ENCODE results near the gene GCNT2.
"Not testable (repeated sequence)": the region's sequence is repeated elsewhere in the genome, so short reads cannot be mapped to it uniquely, and the experiment has no call there.

Gene GCNT2

GRCh38 chr6:10603219-10603618 lies 82.1 kb downstream of the GCNT2 start:
- H3K4me3 ChIP-seq (ENCODE audit: low read length), result no peak overlapping the region
- H3K4me1 ChIP-seq (ENCODE audit: control insufficient read depth, insufficient read depth, low read length), result peaks cover 4% of the 10 kb centered on the region; the same call in 1 of the 2 replicates
- no peak overlapping the region for H3K27ac ChIP-seq (ENCODE audit: low read length)
- no CpG with 5 or more reads among the region's 6 CpGs for WGBS (ENCODE audit: insufficient coverage, insufficient read length)
- no peaks in the 10 kb centered on the region for H3K9me3 ChIP-seq (ENCODE audit: control insufficient read depth, insufficient read depth, low read length)
- no peaks in the 10 kb centered on the region; the same call in 1 of the 2 replicates for H3K36me3 ChIP-seq (ENCODE audit: control insufficient read depth, insufficient read depth, low read length)
- no peak for DNase-seq (ENCODE audit: low read depth, low spot score)
- no peaks in the 10 kb centered on the region for H3K27me3 ChIP-seq (ENCODE audit: control insufficient read depth, insufficient read depth, low read length)

- peaks cover 2% of the 10 kb centered on the region; the same call in 1 of the 2 replicates for H3K36me3 ChIP-seq (ENCODE audit: control insufficient read depth, insufficient read depth, low read length)
- no peak for DNase-seq (ENCODE audit: low read depth, low spot score)
- no peaks in the 10 kb centered on the region for H3K9me3 ChIP-seq (ENCODE audit: control insufficient read depth, insufficient read depth, low read length)
- H3K27me3 ChIP-seq (ENCODE audit: control insufficient read depth, insufficient read depth, low read length), result no peaks in the 10 kb centered on the region
- no peak overlapping the region for H3K4me3 ChIP-seq (ENCODE audit: low read length)
- no peak overlapping the region for H3K27ac ChIP-seq (ENCODE audit: low read length)
- WGBS (ENCODE audit: insufficient coverage, insufficient read length), result no CpG with 5 or more reads among the region's 1 CpG
- peaks cover 5% of the 10 kb centered on the region for H3K4me1 ChIP-seq (ENCODE audit: control insufficient read depth, insufficient read depth, low read length)
Measured at GRCh38 chr6:10609038-10609437, 87.9 kb downstream of the GCNT2 start.

GRCh38 chr6:10610289-10610688 lies 89.1 kb downstream of the GCNT2 start:
- no peaks in the 10 kb centered on the region for H3K27me3 ChIP-seq (ENCODE audit: control insufficient read depth, insufficient read depth, low read length)
- H3K36me3 ChIP-seq (ENCODE audit: control insufficient read depth, insufficient read depth, low read length), result peaks cover 2% of the 10 kb centered on the region; the same call in 1 of the 2 replicates
- WGBS (ENCODE audit: insufficient coverage, insufficient read length), result no CpG with 5 or more reads among the region's 1 CpG
- no peak overlapping the region for H3K4me3 ChIP-seq (ENCODE audit: low read length)
- no peak overlapping the region for H3K27ac ChIP-seq (ENCODE audit: low read length)
- DNase-seq (ENCODE audit: low read depth, low spot score), result no peak
- no peaks in the 10 kb centered on the region for H3K9me3 ChIP-seq (ENCODE audit: control insufficient read depth, insufficient read depth, low read length)
- H3K4me1 ChIP-seq (ENCODE audit: control insufficient read depth, insufficient read depth, low read length), result peaks cover 3% of the 10 kb centered on the region

GRCh38 chr6:10612161-10612560 lies 91.0 kb downstream of the GCNT2 start:
- Histone ChIP-seq H3K27me3 (ENCODE audit: control insufficient read depth, insufficient read depth, low read length) (no peaks in the 10 kb centered on the region), H3K27ac (ENCODE audit: low read length) (no peak overlapping the region), H3K4me1 (ENCODE audit: control insufficient read depth, insufficient read depth, low read length) (peaks cover 3% of the 10 kb centered on the region), H3K36me3 (ENCODE audit: control insufficient read depth, insufficient read depth, low read length) (peaks cover 2% of the 10 kb centered on the region), H3K4me3 (ENCODE audit: low read length) (no peak overlapping the region), H3K9me3 (ENCODE audit: control insufficient read depth, insufficient read depth, low read length) (no peaks in the 10 kb centered on the region)
- no CpG with 5 or more reads among the region's 8 CpGs for whole genome bisulfite sequencing (ENCODE audit: insufficient coverage, insufficient read length)
- DNase-seq (ENCODE audit: low read depth, low spot score), result no peak

- Histone ChIP-seq H3K27me3 (ENCODE audit: control insufficient read depth, insufficient read depth, low read length) (no peaks in the 10 kb centered on the region), H3K4me3 (ENCODE audit: low read length) (no peak overlapping the region), H3K9me3 (ENCODE audit: control insufficient read depth, insufficient read depth, low read length) (no peaks in the 10 kb centered on the region), H3K36me3 (ENCODE audit: control insufficient read depth, insufficient read depth, low read length) (peaks cover 2% of the 10 kb centered on the region), H3K27ac (ENCODE audit: low read length) (no peak overlapping the region), H3K4me1 (ENCODE audit: control insufficient read depth, insufficient read depth, low read length) (peaks cover 3% of the 10 kb centered on the region)
- no CpG with 5 or more reads among the region's 3 CpGs for WGBS (ENCODE audit: insufficient coverage, insufficient read length)
- no peak for DNase-seq (ENCODE audit: low read depth, low spot score)
Measured at GRCh38 chr6:10613077-10613476, 91.9 kb downstream of the GCNT2 start.

- H3K9me3 ChIP-seq (ENCODE audit: control insufficient read depth, insufficient read depth, low read length), result no peaks in the 10 kb centered on the region
- H3K27me3 ChIP-seq (ENCODE audit: control insufficient read depth, insufficient read depth, low read length), result no peaks in the 10 kb centered on the region
- DNase-seq (ENCODE audit: low read depth, low spot score), result no peak
- H3K4me3 ChIP-seq (ENCODE audit: low read length), result no peak overlapping the region
- H3K27ac ChIP-seq (ENCODE audit: low read length), result no peak overlapping the region
- WGBS (ENCODE audit: insufficient coverage, insufficient read length), result no CpG with 5 or more reads among the region's 2 CpGs
- peaks cover 3% of the 10 kb centered on the region for H3K4me1 ChIP-seq (ENCODE audit: control insufficient read depth, insufficient read depth, low read length)
- peaks cover under 1% of the 10 kb centered on the region; the same call in 1 of the 2 replicates for H3K36me3 ChIP-seq (ENCODE audit: control insufficient read depth, insufficient read depth, low read length)
Measured at GRCh38 chr6:10613723-10614122, 92.6 kb downstream of the GCNT2 start.

GRCh38 chr6:10615675-10616074 lies 94.5 kb downstream of the GCNT2 start:
- H3K27ac ChIP-seq (ENCODE audit: low read length), result no peak overlapping the region
- H3K27me3 ChIP-seq (ENCODE audit: control insufficient read depth, insufficient read depth, low read length), result no peaks in the 10 kb centered on the region
- H3K9me3 ChIP-seq (ENCODE audit: control insufficient read depth, insufficient read depth, low read length), result no peaks in the 10 kb centered on the region
- H3K36me3 ChIP-seq (ENCODE audit: control insufficient read depth, insufficient read depth, low read length), result no peaks in the 10 kb centered on the region; the same call in 1 of the 2 replicates
- no peak overlapping the region for H3K4me3 ChIP-seq (ENCODE audit: low read length)
- DNase-seq (ENCODE audit: low read depth, low spot score), result no peak
- no CpG with 5 or more reads among the region's 8 CpGs for WGBS (ENCODE audit: insufficient coverage, insufficient read length)
- peaks cover 3% of the 10 kb centered on the region for H3K4me1 ChIP-seq (ENCODE audit: control insufficient read depth, insufficient read depth, low read length)

GRCh38 chr6:10616266-10616665 lies 95.1 kb downstream of the GCNT2 start:
- DNase-seq (ENCODE audit: low read depth, low spot score); H3K4me3 ChIP-seq (ENCODE audit: low read length); H3K4me1 ChIP-seq (ENCODE audit: control insufficient read depth, insufficient read depth, low read length); H3K27me3 ChIP-seq (ENCODE audit: control insufficient read depth, insufficient read depth, low read length); H3K36me3 ChIP-seq (ENCODE audit: control insufficient read depth, insufficient read depth, low read length); H3K27ac ChIP-seq (ENCODE audit: low read length); H3K9me3 ChIP-seq (ENCODE audit: control insufficient read depth, insufficient read depth, low read length): not testable (repeated sequence)
- no CpG with 5 or more reads among the region's 3 CpGs for whole genome bisulfite sequencing (ENCODE audit: insufficient coverage, insufficient read length)

GRCh38 chr6:10617008-10617696 lies 96.0 kb downstream of the GCNT2 start:
- Histone ChIP-seq H3K9me3 (ENCODE audit: control insufficient read depth, insufficient read depth, low read length) (no peaks in the 10 kb centered on the region), H3K27me3 (ENCODE audit: control insufficient read depth, insufficient read depth, low read length) (no peaks in the 10 kb centered on the region), H3K4me3 (ENCODE audit: low read length) (no peak overlapping the region), H3K27ac (ENCODE audit: low read length) (no peak overlapping the region), H3K36me3 (ENCODE audit: control insufficient read depth, insufficient read depth, low read length) (no peaks in the 10 kb centered on the region; the same call in 1 of the 2 replicates), H3K4me1 (ENCODE audit: control insufficient read depth, insufficient read depth, low read length) (peaks cover 3% of the 10 kb centered on the region)
- no CpG with 5 or more reads among the region's 42 CpGs for WGBS (ENCODE audit: insufficient coverage, insufficient read length)
- DNase-seq (ENCODE audit: low read depth, low spot score), result no peak

GRCh38 chr6:10618409-10618808 lies 97.3 kb downstream of the GCNT2 start:
- Histone ChIP-seq H3K4me3 (ENCODE audit: low read length) (no peak overlapping the region), H3K27me3 (ENCODE audit: control insufficient read depth, insufficient read depth, low read length) (no peaks in the 10 kb centered on the region), H3K9me3 (ENCODE audit: control insufficient read depth, insufficient read depth, low read length) (no peaks in the 10 kb centered on the region), H3K36me3 (ENCODE audit: control insufficient read depth, insufficient read depth, low read length) (no peaks in the 10 kb centered on the region; the same call in 1 of the 2 replicates), H3K27ac (ENCODE audit: low read length) (no peak overlapping the region), H3K4me1 (ENCODE audit: control insufficient read depth, insufficient read depth, low read length) (peaks cover 3% of the 10 kb centered on the region)
- no peak for DNase-seq (ENCODE audit: low read depth, low spot score)
- WGBS (ENCODE audit: insufficient coverage, insufficient read length), result no CpG with 5 or more reads among the region's 3 CpGs

GRCh38 chr6:10621213-10621612 lies 100.1 kb downstream of the GCNT2 start:
- Histone ChIP-seq H3K4me3 (ENCODE audit: low read length) (no peak overlapping the region), H3K27ac (ENCODE audit: low read length) (no peak overlapping the region), H3K4me1 (ENCODE audit: control insufficient read depth, insufficient read depth, low read length) (no peaks in the 10 kb centered on the region), H3K36me3 (ENCODE audit: control insufficient read depth, insufficient read depth, low read length) (peaks cover 6% of the 10 kb centered on the region), H3K27me3 (ENCODE audit: control insufficient read depth, insufficient read depth, low read length) (no peaks in the 10 kb centered on the region), H3K9me3 (ENCODE audit: control insufficient read depth, insufficient read depth, low read length) (no peaks in the 10 kb centered on the region)
- no CpG with 5 or more reads among the region's 5 CpGs for WGBS (ENCODE audit: insufficient coverage, insufficient read length)
- no peak for DNase-seq (ENCODE audit: low read depth, low spot score)
